Mucosa of stomach (tissue), 1 donor: ENCODE measurements around the gene SCAP.
"Not testable (repeated sequence)": the region's sequence is repeated elsewhere in the genome, so short reads cannot be mapped to it uniquely, and the experiment has no call there.

ENCODE experiments used
- H3K27me3 ChIP-seq: one replicate; pipeline ENCODE4 v1.7.0; 2013; ENCODE audit warnings: mild to moderate bottlenecking, low read length; ENCODE audit not compliant: control insufficient read depth, insufficient read depth
- H3K36me3 ChIP-seq: one replicate; pipeline ENCODE4 v1.7.0; 2013; ENCODE audit warnings: low read length; ENCODE audit not compliant: control insufficient read depth, insufficient read depth
- H3K4me1 ChIP-seq: one replicate; pipeline ENCODE4 v1.7.0; 2013; ENCODE audit warnings: mild to moderate bottlenecking, low read length; ENCODE audit not compliant: control insufficient read depth, insufficient read depth
- H3K4me3 ChIP-seq: one replicate; pipeline ENCODE4 v1.7.0; 2013; ENCODE audit warnings: low read length
- H3K9ac ChIP-seq: one replicate; pipeline ENCODE4 v1.7.0; 2013; ENCODE audit warnings: mild to moderate bottlenecking, low read length, moderate library complexity
- H3K9me3 ChIP-seq: one replicate; pipeline ENCODE4 v1.7.0; 2013; ENCODE audit warnings: mild to moderate bottlenecking, low read length, moderate library complexity; ENCODE audit not compliant: control insufficient read depth
- donor health status: Pancreatic carcinoma.

The SCAP gene

DNA sequence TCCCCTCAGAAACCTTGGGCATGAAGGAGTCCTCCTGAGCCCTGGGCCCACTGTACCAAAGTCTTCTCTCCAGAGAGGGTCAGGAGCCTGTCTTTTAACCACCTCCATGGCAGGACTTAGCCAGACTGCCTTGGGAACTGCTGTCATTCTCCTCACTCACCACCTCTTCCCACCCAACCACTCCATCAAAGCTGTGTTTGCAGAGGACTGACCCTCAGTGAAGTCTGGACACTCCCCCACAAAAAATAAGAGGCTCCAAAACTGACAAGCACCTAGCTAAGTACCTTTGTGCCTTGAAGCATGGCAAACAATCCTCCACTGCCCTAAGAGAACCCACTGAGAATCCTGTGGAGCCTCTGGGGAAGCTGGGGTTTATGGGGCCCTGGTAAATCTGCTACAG, 2.3 kb upstream of the SCAP start:
- H3K9me3 ChIP-seq: no peaks in the 10 kb centered on the region
- H3K27me3 ChIP-seq: no peaks in the 10 kb centered on the region
- H3K9ac ChIP-seq: no peak overlapping the region

DNA sequence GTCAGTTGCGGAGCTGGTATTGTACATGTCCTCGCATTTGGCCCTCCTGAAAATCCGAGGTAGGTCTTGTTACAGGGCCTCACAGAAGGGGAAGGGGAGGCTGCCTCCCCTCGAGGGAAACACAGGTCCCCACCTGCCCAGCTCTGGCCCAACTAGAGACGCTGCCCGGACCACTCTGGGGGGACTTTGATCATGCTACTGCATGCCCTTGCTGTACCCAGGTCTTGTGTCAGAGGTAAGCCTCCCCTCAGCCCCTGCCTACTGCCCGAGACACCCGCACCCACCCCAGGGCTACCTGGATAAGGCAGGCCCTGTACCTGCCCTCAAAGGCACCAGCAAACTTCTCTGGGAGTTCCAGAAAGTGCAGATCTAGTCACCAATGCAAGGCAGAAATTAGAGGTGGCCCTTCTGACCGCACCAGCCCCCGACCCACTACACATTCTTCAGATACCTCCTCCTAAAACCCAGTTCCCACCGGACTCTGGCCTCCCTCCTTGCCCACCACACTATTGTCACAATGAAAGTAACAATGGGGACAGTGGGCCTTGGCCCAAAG, 981 bp upstream of the SCAP start:
- Histone ChIP-seq H3K9ac (peak overlapping the region; percentile 68), H3K27me3 (no peaks in the 10 kb centered on the region), H3K4me3 (no peak overlapping the region), H3K9me3 (no peaks in the 10 kb centered on the region), H3K4me1 (peaks cover 8% of the 10 kb centered on the region), H3K36me3 (no peaks in the 10 kb centered on the region)

More for the DNA sequence above, 2.3 kb upstream of the SCAP start:
- H3K4me3 ChIP-seq: no peak overlapping the region
- H3K36me3 ChIP-seq: no peaks in the 10 kb centered on the region
- H3K4me1 ChIP-seq: peaks cover 8% of the 10 kb centered on the region

GRCh38 chr3:47476330-47476626, 537 bp upstream of the SCAP start:
- Histone ChIP-seq H3K9me3 (no peaks in the 10 kb centered on the region), H3K9ac (peak overlapping the region; percentile 68), H3K4me3 (no peak overlapping the region), H3K27me3 (no peaks in the 10 kb centered on the region), H3K36me3 (no peaks in the 10 kb centered on the region), H3K4me1 (peaks cover 8% of the 10 kb centered on the region)

DNA sequence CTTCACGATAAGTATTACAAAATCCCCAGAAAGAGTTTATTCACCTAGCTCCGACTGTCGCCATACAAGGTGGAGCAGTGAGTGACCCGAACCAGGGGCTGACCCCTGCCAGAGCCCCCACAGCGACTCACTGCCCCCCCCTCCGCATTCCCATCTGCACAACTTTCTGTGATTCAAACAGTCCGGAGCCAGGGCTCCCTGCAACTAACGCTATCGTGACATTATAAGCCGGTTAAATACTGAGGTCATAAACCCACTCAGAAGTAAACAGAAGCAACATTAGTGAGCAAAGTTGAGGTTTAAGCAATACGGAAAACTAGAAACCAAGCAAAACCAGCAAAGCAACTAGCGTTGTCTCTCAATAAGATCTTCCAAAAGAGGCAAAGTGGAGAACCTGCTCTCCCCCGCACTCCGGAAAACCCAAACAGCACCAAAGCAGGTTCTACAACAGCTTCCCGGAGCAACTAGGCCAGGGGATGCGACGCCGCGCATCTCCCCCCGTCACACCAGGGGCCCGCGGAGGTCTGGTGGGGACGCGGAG, 642 bp downstream of the SCAP start:
- peaks cover 8% of the 10 kb centered on the region for H3K4me1 ChIP-seq
- H3K4me3 ChIP-seq: peak overlapping the region; percentile 75
- no peaks in the 10 kb centered on the region for H3K27me3 ChIP-seq
- H3K36me3 ChIP-seq: no peaks in the 10 kb centered on the region
- H3K9me3 ChIP-seq: no peaks in the 10 kb centered on the region
- H3K9ac ChIP-seq: peak overlapping the region; percentile 78

DNA sequence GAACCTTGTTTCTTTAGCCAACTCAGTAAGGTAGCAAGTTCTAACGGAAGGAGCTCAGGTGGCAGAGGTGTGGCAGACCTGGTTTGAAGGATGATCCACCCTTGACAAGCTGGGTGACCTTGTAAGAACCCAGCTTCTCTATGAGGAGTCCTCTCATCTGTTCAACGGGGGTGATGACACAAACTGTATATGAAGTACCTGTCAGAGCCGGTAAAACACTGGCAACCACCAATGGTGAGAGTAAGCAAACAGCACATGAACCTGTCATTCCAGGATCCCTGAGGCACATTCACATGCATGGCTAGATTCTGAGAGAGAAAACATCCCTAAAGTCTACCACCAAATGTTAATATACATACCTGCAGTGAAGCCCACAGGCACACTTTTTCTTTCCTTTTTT, 2.4 kb downstream of the SCAP start:
- H3K9ac ChIP-seq: no peak overlapping the region
- H3K4me1 ChIP-seq: peaks cover 8% of the 10 kb centered on the region
- H3K4me3 ChIP-seq: no peak overlapping the region
- H3K36me3 ChIP-seq: no peaks in the 10 kb centered on the region
- no peaks in the 10 kb centered on the region for H3K27me3 ChIP-seq
- no peaks in the 10 kb centered on the region for H3K9me3 ChIP-seq

DNA sequence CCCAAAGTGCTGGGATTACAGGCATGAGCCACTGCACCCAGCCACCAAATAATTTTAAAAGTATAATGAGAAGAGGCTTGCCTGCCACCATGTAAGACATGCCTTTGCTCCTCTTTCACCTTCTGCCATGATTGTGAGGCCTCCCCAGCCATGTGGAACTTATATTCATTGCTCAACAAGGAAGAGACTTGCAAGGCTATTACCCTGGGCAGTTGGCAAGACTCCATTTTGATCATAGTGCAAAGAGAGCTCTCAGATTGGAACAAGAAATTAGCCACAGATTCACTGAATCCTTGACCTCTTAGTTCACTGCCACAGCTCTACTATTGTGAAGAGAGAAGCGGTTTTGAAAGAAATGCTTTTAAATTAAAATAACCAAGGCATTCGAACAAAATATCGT, 6.1 kb downstream of the SCAP start:
- Histone ChIP-seq H3K9ac (no peak overlapping the region), H3K36me3 (no peaks in the 10 kb centered on the region), H3K4me3 (no peak overlapping the region), H3K9me3 (no peaks in the 10 kb centered on the region), H3K27me3 (no peaks in the 10 kb centered on the region), H3K4me1 (peaks cover 8% of the 10 kb centered on the region)

GRCh38 chr3:47468315-47468714, 7.4 kb downstream of the SCAP start:
- not testable (repeated sequence) for H3K4me3 ChIP-seq, H3K4me1 ChIP-seq, H3K9ac ChIP-seq, H3K36me3 ChIP-seq, H3K9me3 ChIP-seq, H3K27me3 ChIP-seq

DNA sequence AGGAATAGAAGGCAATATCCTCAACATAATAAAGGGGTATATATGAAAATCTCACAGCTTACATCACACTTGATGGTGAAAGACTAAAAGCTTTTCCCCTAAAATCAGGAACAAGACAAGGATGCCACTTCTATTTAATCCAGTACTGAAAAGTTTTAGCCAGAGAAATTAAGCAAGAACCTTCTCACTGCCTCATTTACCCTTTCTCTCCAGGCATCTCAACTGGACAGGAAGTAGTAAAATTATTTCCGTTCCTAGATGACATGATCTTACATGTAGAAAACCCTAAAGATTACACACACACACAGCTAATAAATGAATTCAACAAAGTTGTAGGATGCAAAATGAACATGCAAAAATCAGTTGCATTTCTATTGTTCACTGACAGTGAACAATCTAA, 11.2 kb downstream of the SCAP start:
- no peaks in the 10 kb centered on the region for H3K27me3 ChIP-seq
- H3K4me1 ChIP-seq: no peaks in the 10 kb centered on the region
- no peaks in the 10 kb centered on the region for H3K9me3 ChIP-seq
- H3K36me3 ChIP-seq: no peaks in the 10 kb centered on the region
- no peak overlapping the region for H3K4me3 ChIP-seq
- no peak overlapping the region for H3K9ac ChIP-seq

- not testable (repeated sequence) for H3K9ac ChIP-seq, H3K27me3 ChIP-seq, H3K4me3 ChIP-seq, H3K4me1 ChIP-seq, H3K9me3 ChIP-seq, H3K36me3 ChIP-seq
Observed at GRCh38 chr3:47459534-47460085, 16.1 kb downstream of the SCAP start.

GRCh38 chr3:47456984-47457383, 18.8 kb downstream of the SCAP start:
- Histone ChIP-seq H3K4me3 (no peak overlapping the region), H3K36me3 (no peaks in the 10 kb centered on the region), H3K27me3 (no peaks in the 10 kb centered on the region), H3K9ac (no peak overlapping the region), H3K9me3 (no peaks in the 10 kb centered on the region), H3K4me1 (no peaks in the 10 kb centered on the region)

DNA sequence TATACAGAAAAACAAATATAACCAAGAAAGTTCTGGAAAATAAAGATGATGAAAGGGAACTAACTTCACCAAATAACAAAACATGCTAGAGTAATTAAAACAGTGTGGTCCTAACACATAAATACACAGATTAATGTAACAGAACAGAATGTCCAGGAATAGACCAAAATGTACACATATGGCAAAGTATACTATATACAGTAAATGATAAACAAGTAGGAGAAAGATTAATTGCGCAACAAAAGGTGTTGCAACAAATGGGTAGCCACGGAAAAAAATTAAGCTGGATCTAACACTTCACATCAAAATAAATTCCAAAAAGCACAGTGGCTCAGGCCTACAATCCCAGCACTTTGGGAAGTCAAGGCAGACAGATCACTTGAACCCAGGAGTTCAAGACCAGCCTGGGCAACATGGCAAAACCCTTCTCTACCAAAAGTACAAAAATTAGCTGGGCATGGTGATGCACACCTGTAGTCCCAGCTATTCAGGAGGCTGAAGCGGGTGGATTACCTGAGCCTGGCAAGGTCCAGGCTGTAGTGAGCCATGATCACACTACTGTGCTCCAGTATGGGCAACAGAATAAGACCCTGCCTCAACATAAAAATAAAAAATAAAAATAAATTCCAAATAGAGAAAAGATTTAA, 19.8 kb downstream of the SCAP start:
- H3K9me3 ChIP-seq: no peaks in the 10 kb centered on the region
- H3K4me3 ChIP-seq: no peak overlapping the region
- H3K27me3 ChIP-seq: no peaks in the 10 kb centered on the region
- H3K36me3 ChIP-seq: no peaks in the 10 kb centered on the region
- no peaks in the 10 kb centered on the region for H3K4me1 ChIP-seq
- no peak overlapping the region for H3K9ac ChIP-seq

GRCh38 chr3:47452453-47453215, 23.1 kb downstream of the SCAP start:
- no peaks in the 10 kb centered on the region for H3K36me3 ChIP-seq
- no peaks in the 10 kb centered on the region for H3K27me3 ChIP-seq
- no peak overlapping the region for H3K9ac ChIP-seq
- H3K4me1 ChIP-seq: no peaks in the 10 kb centered on the region
- H3K9me3 ChIP-seq: no peaks in the 10 kb centered on the region
- H3K4me3 ChIP-seq: no peak overlapping the region
